ENCODE measurements around the gene TMC2.

Gene TMC2

DNA sequence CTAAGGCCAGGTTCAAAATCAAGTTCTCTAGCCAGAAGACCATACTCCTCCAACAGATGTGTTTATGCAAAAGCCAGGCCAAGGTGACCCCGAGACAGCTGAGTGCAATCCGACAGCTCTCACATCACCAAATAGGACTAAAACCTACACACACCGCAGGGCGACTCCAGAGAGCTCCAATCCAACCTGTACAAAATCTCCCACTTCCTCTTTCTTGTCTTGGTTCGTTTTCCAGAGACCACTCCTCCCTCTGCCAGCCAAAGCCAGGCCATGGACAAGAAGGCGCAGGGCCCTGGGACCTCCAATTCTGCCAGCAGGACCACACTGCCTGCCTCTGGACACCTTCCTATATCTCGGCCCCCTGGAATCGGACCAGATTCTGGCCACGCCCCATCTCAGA is 104.5 kb downstream of the TMC2 start:
- POLR2A ChIA-PET: no interaction called here
- H3K4me3 ChIP-seq (ENCODE audit: low read depth, low read length): no peak overlapping the region
- TF ChIP-seq, protein P1, sequence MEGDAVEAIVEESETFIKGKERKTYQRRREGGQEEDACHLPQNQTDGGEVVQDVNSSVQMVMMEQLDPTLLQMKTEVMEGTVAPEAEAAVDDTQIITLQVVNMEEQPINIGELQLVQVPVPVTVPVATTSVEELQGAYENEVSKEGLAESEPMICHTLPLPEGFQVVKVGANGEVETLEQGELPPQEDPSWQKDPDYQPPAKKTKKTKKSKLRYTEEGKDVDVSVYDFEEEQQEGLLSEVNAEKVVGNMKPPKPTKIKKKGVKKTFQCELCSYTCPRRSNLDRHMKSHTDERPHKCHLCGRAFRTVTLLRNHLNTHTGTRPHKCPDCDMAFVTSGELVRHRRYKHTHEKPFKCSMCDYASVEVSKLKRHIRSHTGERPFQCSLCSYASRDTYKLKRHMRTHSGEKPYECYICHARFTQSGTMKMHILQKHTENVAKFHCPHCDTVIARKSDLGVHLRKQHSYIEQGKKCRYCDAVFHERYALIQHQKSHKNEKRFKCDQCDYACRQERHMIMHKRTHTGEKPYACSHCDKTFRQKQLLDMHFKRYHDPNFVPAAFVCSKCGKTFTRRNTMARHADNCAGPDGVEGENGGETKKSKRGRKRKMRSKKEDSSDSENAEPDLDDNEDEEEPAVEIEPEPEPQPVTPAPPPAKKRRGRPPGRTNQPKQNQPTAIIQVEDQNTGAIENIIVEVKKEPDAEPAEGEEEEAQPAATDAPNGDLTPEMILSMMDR (IDR thresholded peaks at IDR 0.05; ENCODE audit: insufficient read depth, low read length, missing control alignments): no peak
- CTCF ChIA-PET: interaction anchor here (3.0 kb wide), 1 partner anchor 117 kb away, joined by 10 read pairs; no protein-coding TSS in a partner anchor
- DNase-seq (ENCODE audit: low read depth, low spot score): no peak

GRCh38 chr20:2643708-2644107 is 107.3 kb downstream of the TMC2 start:
- ChIA-PET POLR2A (no interaction called here), CTCF (interaction anchor here (0.9 to 3.1 kb wide), 6 partner anchors 12 to 136 kb away, joined by 3 to 12 read pairs (median 4); no protein-coding TSS in a partner anchor)
- DNase-seq (ENCODE audit: low read depth, low spot score): no peak
- H3K4me3 ChIP-seq (ENCODE audit: low read depth, low read length): no peak overlapping the region
- TF ChIP-seq, protein P1 (IDR thresholded peaks at IDR 0.05; ENCODE audit: insufficient read depth, low read length, missing control alignments): no peak

DNA sequence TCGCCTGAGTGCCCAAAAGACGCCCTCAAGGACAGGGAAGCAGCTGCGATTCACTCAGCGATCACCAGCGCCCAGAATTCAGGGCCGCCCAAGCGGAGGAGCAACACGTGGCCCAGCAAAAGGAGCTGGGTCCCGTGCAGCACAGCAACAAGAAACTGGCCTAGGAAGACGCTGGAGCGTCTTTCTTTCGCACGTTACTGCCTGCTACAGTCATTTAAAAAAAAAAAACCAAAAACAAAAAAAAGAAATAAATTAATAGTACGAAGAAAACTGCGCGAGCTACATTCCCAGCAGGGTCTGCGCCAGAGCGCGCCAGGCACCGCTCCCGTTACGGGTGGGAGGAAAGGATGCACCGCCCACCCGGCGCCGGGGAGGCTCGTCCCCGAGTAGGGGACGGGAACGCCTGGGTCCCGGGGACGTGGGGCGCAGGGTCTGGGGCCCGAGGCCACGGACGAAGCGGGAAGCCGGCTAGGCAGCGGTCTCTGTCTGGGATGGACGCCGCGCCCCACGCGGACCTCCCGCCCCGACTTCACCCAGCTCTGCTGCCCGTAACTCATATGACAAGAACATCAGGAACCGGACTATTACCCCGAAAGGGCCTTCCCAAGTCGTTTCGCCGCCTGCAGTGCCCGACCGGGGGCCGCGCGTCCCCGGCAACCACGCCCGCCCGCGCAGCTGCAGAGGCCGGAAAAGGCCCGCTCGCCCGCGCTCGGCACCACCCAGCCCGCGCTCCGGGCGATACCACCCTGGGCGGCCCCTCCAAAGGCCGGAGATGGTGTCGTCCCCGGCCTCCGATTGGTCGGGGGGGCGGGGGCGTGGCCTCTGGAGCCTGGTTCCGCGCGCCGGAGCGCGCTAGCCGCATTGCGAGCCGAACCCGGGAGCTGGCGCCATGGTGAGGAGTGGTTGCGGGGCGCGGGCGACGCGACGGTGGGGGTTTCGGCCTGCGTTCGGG is 115.7 kb downstream of the TMC2 start, which contains the start of gene NOP56:
Gene NOP56 (plus strand): TSS at position 861 of the 952 bp plus-strand sequence. CDS start 29 bp downstream, at position 890.
- H3K4me3 ChIP-seq (ENCODE audit: low read depth, low read length): peak within 1 kb of the TSS; percentile 90
- CTCF ChIA-PET: interaction anchor here (1.0 to 2.8 kb wide), 3 partner anchors 9 to 130 kb away, joined by 3 to 12 read pairs (median 7); no protein-coding TSS in a partner anchor
- POLR2A ChIA-PET: interaction anchor here (0.5 to 4.5 kb wide), 16 partner anchors 8 to 590 kb away, joined by 3 to 36 read pairs (median 4); partner anchors contain the start of genes IDH3B and SNRPB
- no peak for DNase-seq (ENCODE audit: low read depth, low spot score)
- TF ChIP-seq, protein P1 (IDR thresholded peaks at IDR 0.05; ENCODE audit: insufficient read depth, low read length, missing control alignments): no peak

GRCh38 chr20:2652724-2653555 is 116.6 kb downstream of the TMC2 start:
- H3K4me3 ChIP-seq (ENCODE audit: low read depth, low read length): peak overlapping the region; percentile 90
- ChIA-PET CTCF (interaction anchor here (1.0 to 2.8 kb wide), 3 partner anchors 128 to 131 kb away, joined by 7 to 12 read pairs (median 9); no protein-coding TSS in a partner anchor), POLR2A (interaction anchor here (0.6 to 4.5 kb wide), 12 partner anchors 8 to 589 kb away, joined by 3 to 36 read pairs (median 4); partner anchors contain the start of genes IDH3B and SNRPB)
- TF ChIP-seq, protein P1 (IDR thresholded peaks at IDR 0.05; ENCODE audit: insufficient read depth, low read length, missing control alignments): no peak
- DNase-seq (ENCODE audit: low read depth, low spot score): no peak

DNA sequence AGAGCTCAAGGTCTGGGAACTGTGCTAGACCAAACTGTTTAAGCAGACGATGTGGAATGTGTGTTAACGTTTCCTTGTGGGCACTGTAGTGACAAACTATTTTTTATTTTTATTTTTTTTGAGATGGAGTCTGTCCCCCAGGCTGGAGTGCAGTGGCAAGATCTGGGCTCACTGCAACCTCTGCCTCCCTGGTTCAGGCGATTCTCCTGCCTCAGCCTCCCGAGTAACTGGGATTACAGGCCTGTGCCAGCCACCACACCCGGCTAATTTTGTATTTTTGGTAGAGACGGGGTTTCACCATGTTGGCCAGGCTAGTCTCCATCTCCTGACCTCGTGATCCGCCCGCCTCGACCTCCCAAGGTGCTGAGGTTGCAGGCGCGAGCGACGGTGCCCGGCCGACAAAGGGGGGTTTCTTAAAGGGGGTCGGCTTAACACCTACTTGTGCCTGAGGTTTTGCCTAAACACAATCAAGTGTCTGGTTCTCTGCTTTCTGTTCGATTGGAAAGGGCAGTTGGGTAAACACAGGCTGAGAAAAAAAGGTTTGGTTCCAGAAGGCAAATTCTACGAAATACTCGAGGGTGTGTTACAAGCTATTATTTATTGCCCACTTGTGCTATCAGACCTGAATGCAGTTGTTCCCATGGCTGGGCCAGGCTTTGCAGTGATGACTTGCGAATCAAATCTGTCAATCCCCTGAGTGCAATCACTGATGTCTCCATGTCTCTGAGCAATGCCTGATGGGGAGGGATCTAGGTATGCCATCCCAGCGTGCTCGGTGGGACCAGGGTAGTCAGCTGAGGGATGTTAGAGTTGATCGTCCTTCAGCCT is 117.4 kb downstream of the TMC2 start:
- TF ChIP-seq, protein P1 (IDR thresholded peaks at IDR 0.05; ENCODE audit: insufficient read depth, low read length, missing control alignments): no peak
- CTCF ChIA-PET: interaction anchor here (0.9 to 1.2 kb wide), 4 partner anchors 8 to 132 kb away, joined by 3 to 9 read pairs (median 4); partner anchors contain the start of gene IDH3B
- H3K4me3 ChIP-seq (ENCODE audit: low read depth, low read length): peak overlapping the region; percentile 90
- POLR2A ChIA-PET: interaction anchor here (1.1 to 4.5 kb wide), 5 partner anchors 8 to 183 kb away, joined by 4 to 36 read pairs (median 6); partner anchors contain the start of genes IDH3B and SNRPB
- DNase-seq (ENCODE audit: low read depth, low spot score): no peak
